Colonic mucosa (tissue), 4 donors: ENCODE measurements around the gene PPP1R12B. TPM values are rescaled to one million over a fixed set of nuclear protein-coding genes. Genes with fewer than 3 reads are reported as not detected.

Source experiments
- DNase-seq: peaks from one replicate; pipeline ENCODE4 v3.0.0-alpha.2; 2020
- H3K27ac ChIP-seq: fragments of 200-600 bp; one replicate; pipeline ENCODE4 v1.8.0; 2021
- H3K27me3 ChIP-seq: fragments of 200-600 bp; one replicate; pipeline ENCODE4 v1.8.0; 2021
- H3K36me3 ChIP-seq: fragments of 200-600 bp; one replicate; pipeline ENCODE4 v1.8.0; 2021
- H3K4me1 ChIP-seq: fragments of 200-600 bp; one replicate; pipeline ENCODE4 v1.8.0; 2021; ENCODE audit warnings: mild to moderate bottlenecking
- H3K4me3 ChIP-seq: fragments of 200-600 bp; one replicate; pipeline ENCODE4 v1.8.0; 2021
- H3K9ac ChIP-seq, 2 donors: one replicate each; pipeline ENCODE4 v1.7.0; 2013; ENCODE audit warnings: control low read depth in 2 of 2, low read depth in 2 of 2, low read length in 2 of 2
- H3K9me3 ChIP-seq: fragments of 200-600 bp; one replicate; pipeline ENCODE4 v1.8.0; 2021
- intact Hi-C: fragments of 100-400 bp; cut with DNase I; formaldehyde crosslinking; loops from one replicate; pipeline ENCODE4 v1.14.1; 2022
- total RNA-seq, 2 donors: library from RNA; stranded (reverse); fragmentation: NEBNext Ultra II Directional in 1 of 2; extraction: Animal tissue kit (Norgen Biotek cat#: 25700) in 1 of 2; gene quantifications; one replicate each; pipeline ENCODE4 v1.2.1, GENCODE V29; 2021
- TF ChIP-seq, protein P1 (sequence below): fragments of 200-600 bp; IDR thresholded peaks from one replicate; pipeline ENCODE4 v1.8.0; 2022; ENCODE audit warnings: antibody characterized with exemption, mild to moderate bottlenecking
- donor health status: healthy.
- donor health status: DM: no; HTN: no; CAD: no.
- donor health status: DM: no; HTN: no; CAD: no.

Gene PPP1R12B
- total RNA-seq, 2 donors from 2014 or later: 41.1 to 125 TPM

DNA sequence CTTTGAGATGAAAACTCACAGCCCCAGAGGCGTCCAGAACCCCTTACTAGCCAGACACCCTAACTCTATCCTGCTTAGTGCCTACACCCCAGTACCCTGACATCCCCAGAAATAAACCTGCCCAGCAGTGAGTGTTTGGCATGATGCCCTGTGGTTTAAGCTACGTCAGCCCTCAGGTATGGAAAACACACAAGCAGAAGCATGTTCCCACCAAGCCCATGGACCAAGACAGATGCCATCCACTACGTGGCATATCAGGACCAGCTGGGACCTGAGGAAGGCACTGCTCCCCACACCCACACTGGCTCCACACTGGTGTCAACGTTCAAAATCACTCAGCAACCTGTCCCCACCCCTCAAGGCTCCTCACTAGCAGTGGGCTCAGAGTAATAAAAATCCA, 245.3 kb downstream of the PPP1R12B start:
- no peak for DNase-seq
- H3K36me3 ChIP-seq: no peaks in the 10 kb centered on the region
- intact Hi-C loops: no loop called here
- H3K27me3 ChIP-seq: no peaks in the 10 kb centered on the region
- H3K27ac ChIP-seq: no peak overlapping the region
- H3K9me3 ChIP-seq: no peaks in the 10 kb centered on the region
- H3K4me3 ChIP-seq: no peak overlapping the region
- H3K9ac ChIP-seq: no peak overlapping the region
- no peaks in the 10 kb centered on the region for H3K4me1 ChIP-seq
- TF ChIP-seq, protein P1, sequence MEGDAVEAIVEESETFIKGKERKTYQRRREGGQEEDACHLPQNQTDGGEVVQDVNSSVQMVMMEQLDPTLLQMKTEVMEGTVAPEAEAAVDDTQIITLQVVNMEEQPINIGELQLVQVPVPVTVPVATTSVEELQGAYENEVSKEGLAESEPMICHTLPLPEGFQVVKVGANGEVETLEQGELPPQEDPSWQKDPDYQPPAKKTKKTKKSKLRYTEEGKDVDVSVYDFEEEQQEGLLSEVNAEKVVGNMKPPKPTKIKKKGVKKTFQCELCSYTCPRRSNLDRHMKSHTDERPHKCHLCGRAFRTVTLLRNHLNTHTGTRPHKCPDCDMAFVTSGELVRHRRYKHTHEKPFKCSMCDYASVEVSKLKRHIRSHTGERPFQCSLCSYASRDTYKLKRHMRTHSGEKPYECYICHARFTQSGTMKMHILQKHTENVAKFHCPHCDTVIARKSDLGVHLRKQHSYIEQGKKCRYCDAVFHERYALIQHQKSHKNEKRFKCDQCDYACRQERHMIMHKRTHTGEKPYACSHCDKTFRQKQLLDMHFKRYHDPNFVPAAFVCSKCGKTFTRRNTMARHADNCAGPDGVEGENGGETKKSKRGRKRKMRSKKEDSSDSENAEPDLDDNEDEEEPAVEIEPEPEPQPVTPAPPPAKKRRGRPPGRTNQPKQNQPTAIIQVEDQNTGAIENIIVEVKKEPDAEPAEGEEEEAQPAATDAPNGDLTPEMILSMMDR: no peak

DNA sequence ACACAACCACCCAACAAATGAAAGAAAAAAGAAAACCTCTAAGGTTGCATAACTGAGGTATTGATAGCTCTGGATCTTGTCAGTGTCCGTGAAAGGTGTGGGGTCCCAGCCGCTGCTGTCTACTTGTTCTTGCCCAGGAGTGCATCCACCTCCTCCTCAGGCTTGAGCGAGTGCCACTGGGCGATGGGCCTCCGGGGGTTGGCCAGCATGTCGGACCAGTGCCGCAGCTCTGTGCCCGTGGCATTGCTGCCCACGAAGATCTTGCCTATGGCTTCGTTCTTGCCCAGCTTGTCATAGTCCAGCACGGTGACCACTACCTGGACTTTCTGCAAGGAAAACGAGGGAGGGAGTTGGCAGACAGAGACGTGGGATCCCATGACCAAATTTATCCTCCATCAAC, 248.1 kb downstream of the PPP1R12B start:
- no peaks in the 10 kb centered on the region for H3K27me3 ChIP-seq
- no peak overlapping the region for H3K4me3 ChIP-seq
- TF ChIP-seq, protein P1: no peak
- intact Hi-C loops: no loop called here
- no peaks in the 10 kb centered on the region for H3K9me3 ChIP-seq
- H3K4me1 ChIP-seq: no peaks in the 10 kb centered on the region
- no peak overlapping the region for H3K27ac ChIP-seq
- DNase-seq: no peak
- no peaks in the 10 kb centered on the region for H3K36me3 ChIP-seq
- no peak overlapping the region for H3K9ac ChIP-seq

DNA sequence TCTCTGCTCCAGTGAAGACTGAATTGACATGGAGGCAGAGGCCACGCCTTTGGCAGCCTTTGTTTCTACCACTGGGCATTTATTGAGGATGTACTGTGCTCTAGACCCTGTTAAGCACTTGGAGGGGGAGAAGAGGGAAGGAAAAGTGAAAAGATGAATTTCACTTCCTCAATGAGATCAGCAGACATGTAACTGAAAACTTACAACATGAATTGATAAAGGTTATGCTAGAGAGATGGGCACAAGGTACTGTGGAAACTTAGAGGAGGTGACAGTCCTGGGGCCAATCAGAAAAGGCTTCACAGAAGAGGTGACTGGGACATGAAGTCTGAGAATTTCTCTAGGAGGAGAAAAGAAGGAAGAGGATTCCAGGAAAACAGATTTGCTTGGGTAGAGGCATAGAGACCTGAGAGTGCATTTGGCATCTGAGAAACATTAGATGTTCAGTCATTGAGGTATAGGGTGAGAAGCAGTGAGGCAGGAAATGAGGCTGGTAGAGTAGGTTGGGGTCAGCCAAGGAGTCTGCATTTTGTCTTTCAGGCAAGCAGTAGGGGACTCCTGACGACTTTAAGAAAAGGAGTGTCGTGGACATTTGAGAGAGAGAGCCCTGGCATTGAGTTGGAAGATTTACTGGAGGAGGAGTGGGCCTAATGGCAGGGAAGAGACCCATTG, 248.7 kb downstream of the PPP1R12B start:
- H3K27ac ChIP-seq: no peak overlapping the region
- TF ChIP-seq, protein P1: no peak
- no peak overlapping the region for H3K4me3 ChIP-seq
- no peaks in the 10 kb centered on the region for H3K9me3 ChIP-seq
- DNase-seq: no peak
- H3K9ac ChIP-seq: no peak overlapping the region
- H3K36me3 ChIP-seq: no peaks in the 10 kb centered on the region
- no peaks in the 10 kb centered on the region for H3K4me1 ChIP-seq
- no peaks in the 10 kb centered on the region for H3K27me3 ChIP-seq
- intact Hi-C loops: no loop called here

DNA sequence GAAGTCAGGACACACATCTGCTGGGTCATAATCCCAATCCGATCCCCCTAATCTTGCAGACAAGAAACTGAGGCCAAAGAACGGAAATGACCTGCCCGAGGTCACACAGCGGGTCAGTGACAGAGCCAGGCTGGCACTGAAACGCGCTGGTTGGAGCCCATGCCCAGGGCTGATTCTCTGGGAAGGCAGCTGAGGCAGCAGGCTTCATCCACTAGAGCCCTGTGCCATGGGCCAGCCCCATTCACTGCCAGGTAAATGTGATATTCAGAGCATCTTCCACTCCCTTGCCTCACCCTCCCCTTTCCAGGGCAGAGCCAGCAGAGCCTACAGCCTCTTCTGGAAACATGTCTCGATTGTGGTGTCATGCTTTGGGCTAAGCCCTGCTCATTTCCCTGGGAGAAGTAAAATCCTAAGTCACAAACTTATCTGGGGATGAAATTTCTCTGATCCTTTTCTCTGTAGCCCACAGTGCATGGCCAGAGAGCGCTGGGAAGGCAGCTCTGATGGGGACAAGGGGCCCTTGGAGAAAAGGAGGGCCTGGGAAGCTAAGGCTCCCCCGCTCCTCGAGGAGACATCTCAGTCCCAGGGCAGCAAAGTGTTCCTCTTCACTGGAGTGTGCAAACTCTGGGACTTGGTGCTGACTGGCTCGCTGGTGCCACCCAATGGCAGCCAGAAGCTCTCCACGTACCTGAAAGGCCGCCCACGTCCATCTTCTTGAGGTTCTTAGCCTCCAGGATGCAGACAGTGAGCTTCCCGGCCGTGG, 251.4 kb downstream of the PPP1R12B start:
- intact Hi-C loops: no loop called here
- Histone ChIP-seq H3K36me3 (no peaks in the 10 kb centered on the region), H3K4me1 (no peaks in the 10 kb centered on the region), H3K27me3 (no peaks in the 10 kb centered on the region), H3K9me3 (no peaks in the 10 kb centered on the region), H3K4me3 (no peak overlapping the region), H3K9ac (no peak overlapping the region), H3K27ac (no peak overlapping the region)
- TF ChIP-seq, protein P1: peak; percentile 58
- peak; percentile 46 for DNase-seq

DNA sequence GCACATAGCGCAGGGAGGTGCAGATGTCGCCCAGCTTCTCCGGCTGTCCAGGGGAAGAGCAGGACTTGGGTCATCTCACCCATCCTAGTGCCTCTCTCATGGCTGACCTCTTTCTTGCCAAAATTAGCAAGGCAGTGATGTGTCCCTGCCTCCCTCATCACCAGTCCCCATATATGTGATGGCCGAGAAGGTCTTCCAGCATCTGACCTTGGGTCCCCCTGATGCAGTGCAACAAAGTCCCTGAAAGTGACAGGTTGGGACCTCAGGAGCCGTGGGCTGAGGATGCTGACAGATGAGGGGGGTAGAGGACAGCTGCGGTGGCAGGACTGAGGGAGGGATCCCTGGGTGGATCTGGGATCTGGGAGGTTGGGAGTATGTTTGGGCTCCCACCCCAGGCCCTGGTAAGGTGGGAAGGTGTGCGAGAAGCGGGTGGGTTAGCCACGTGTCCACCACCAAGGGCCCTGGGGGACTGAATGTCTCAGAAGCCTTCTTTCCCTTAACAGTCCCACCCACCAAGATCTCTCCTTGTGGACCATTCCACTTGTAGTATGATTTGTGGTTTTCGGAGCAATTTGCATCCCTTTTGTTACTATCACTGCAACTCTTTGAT, 252.0 kb downstream of the PPP1R12B start:
- no peaks in the 10 kb centered on the region for H3K9me3 ChIP-seq
- no peaks in the 10 kb centered on the region for H3K36me3 ChIP-seq
- no peak overlapping the region for H3K27ac ChIP-seq
- H3K4me1 ChIP-seq: no peaks in the 10 kb centered on the region
- intact Hi-C loops: no loop called here
- no peak overlapping the region for H3K9ac ChIP-seq
- TF ChIP-seq, protein P1: no peak
- no peak overlapping the region for H3K4me3 ChIP-seq
- no peaks in the 10 kb centered on the region for H3K27me3 ChIP-seq
- no peak for DNase-seq
